HG03432 (cell line): ENCODE results near the gene PLXNA1.

ENCODE experiments used
- ATAC-seq: cut with Tn5 transposase; IDR thresholded peaks from one replicate; pipeline ENCODE4 v1.9.1; 2021; ENCODE audit warnings: mild to moderate bottlenecking, moderate library complexity; ENCODE audit not compliant: unreplicated experiment

The PLXNA1 gene

GRCh38 chr3:126985132-126985985 lies 2.4 kb downstream of the PLXNA1 start:
- ATAC-seq: no peak

DNA sequence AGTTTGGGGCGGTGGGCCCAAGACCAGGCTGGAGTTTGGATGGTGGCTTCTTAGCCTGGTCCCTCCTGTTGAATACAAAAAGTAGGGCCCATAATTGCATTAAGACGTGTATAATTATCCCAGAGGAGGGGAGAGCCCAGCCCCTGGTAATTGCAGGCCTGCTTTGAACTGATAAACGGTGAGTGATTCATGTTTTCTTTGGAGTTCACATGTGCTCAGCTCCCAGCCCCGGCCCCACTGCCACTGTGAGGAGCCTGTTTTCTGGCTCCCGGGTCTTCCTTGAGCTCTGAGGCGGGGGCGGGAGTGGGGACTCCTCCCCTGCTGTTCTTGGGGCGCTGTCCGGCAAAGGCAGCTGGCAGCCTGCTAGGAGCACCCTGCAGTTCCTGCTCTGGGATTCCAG lies 3.1 kb downstream of the PLXNA1 start:
- ATAC-seq: no peak

DNA sequence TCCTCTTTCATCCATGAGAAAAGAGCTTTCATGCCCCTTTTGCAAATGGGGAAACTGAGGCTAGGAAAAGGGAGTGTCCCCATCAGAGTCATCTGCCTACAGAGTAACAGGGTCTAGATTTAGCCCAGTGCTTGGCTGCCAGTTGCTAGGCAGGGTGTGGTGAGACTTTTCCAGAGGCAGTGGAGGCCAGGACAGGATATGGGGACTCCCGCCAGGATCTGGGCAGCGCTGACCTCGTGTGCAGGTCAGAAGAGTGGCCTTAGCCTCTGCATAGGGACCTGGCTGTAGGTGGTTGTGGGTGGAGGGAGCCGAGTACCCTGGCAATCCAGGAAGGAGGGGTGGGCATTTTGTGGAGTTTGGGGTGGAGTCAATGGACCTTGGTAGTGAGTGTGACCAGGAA lies 4.2 kb downstream of the PLXNA1 start:
- ATAC-seq: no peak

DNA sequence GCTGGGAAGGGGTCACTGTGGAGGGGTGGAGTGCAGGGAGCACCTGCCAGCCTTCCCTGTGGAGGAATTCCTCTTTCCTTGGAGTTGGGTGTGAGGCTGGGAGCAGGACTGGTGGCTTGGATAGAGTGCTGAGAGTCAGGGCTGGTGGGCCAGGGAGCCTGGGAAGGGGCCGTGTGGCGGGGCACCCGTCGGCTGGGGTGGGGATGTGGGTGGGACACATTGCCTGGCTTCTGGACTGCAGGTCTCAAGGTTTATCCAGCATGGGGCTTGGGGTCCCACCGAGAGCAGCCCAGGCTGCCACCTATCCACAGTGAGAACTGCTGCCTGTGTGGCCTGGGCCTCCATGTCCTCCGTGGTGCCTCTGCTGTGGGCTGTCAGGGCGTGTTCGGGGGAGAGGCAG lies 4.7 kb downstream of the PLXNA1 start:
- no peak for ATAC-seq

DNA sequence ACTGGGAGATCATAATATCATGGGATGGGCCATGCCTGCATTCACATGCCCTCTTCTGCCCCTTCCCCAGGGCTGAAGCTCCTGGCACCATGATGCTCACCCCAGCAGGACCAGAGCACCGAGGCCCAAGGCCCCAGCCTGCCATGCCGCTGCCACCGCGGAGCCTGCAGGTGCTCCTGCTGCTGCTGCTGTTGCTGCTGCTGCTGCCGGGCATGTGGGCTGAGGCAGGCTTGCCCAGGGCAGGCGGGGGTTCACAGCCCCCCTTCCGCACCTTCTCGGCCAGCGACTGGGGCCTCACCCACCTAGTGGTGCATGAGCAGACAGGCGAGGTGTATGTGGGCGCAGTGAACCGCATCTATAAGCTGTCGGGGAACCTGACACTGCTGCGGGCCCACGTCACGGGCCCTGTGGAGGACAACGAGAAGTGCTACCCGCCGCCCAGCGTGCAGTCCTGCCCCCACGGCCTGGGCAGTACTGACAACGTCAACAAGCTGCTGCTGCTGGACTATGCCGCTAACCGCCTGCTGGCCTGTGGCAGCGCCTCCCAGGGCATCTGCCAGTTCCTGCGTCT lies 5.6 kb downstream of the PLXNA1 start:
- no peak for ATAC-seq

DNA sequence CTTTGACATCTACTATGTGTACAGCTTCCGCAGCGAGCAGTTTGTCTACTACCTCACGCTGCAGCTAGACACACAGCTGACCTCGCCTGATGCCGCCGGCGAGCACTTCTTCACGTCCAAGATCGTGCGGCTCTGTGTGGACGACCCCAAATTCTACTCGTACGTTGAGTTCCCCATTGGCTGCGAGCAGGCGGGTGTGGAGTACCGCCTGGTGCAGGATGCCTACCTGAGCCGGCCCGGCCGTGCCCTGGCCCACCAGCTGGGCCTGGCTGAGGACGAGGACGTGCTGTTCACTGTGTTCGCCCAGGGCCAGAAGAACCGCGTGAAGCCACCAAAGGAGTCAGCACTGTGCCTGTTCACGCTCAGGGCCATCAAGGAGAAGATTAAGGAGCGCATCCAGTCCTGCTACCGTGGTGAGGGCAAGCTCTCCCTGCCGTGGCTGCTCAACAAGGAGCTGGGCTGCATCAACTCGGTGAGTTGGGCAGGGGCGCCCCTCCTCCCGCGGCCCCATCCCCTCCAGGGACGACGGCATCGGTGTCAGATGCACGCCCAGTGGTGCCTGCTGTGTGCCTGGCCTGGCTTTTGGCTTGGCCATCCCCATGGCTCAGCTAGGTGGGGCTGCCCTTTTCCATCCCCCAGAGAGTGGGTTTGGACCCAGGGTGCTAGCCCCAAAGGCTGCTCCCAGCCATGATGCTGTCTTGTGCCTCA lies 6.6 kb downstream of the PLXNA1 start:
- no peak for ATAC-seq

- ATAC-seq: no peak
Observed at GRCh38 chr3:126990024-126990700, 7.2 kb downstream of the PLXNA1 start.

DNA sequence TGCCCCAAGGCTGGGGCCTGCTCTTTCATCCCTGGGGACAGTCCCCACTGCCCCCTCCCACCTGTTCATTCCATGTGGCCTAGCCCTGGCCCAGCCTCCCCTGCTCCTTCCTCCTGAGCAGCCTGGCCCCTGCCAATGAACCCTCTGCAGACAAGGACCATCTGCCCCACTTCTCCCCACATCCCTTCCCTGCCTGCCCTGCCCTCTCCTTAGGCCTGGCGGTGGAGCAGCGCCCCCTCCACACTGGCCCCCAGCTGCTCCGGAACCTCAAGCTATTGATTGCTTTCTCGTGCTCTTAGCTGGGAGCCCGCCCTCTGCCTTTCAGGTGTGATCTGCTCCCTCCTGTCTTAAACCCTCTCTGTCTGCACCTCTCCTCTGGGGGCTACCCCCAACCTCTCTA lies 8.0 kb downstream of the PLXNA1 start:
- no peak for ATAC-seq

GRCh38 chr3:126991366-126992200 lies 8.7 kb downstream of the PLXNA1 start:
- no peak for ATAC-seq

DNA sequence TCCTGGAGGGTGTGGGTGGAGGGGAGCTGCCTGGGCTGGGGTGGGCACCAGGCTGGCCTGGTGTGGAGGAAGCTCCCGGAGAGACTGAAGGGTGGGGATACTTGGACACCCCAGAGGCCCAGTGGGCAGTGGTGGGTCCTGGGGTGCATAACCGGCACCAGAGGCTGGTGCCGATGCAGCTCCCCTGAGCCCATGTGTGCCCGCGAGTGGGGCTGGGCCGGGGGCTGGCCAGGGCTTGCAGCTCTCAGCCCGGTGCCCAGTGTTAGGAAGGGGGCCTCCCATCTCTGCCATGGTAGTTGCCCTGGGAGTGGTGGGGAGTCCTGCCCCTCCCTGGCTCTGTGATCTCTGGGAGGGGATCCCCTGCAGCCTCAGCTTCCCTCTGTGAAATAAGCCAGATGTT lies 9.3 kb downstream of the PLXNA1 start:
- no peak for ATAC-seq

GRCh38 chr3:126992776-126993175 lies 9.9 kb downstream of the PLXNA1 start:
- ATAC-seq: no peak

GRCh38 chr3:126993436-126993835 lies 10.5 kb downstream of the PLXNA1 start:
- ATAC-seq: no peak

DNA sequence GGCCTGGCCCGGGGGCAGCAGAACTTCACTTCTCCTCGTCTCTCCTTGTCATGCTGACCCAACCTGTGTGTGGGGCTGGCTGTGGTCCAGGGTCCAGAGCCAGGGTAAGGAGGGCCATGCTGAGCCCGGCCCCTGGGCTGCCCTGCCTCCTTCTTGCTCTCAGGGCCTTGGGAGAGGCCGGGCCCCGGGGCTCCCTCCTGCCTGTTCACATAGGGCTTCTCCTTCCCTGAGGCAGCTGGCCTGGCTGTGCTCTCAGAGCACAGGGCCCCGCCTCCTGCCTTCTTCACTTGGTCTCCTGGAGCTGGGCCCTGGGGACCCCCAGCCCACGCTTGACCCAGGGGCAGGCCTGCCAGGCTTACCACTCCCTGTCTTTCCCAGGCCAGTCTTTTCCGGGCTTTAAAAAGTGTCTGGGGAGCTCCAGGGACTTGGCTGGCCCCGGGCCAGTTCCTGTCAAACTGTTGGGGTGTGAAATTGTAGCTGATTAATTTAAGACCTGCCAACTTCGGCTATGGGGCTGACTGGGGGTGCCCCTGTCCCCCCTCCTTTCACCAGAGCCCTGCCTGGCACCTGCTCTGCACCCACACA lies 11.8 kb downstream of the PLXNA1 start:
- ATAC-seq: no peak

DNA sequence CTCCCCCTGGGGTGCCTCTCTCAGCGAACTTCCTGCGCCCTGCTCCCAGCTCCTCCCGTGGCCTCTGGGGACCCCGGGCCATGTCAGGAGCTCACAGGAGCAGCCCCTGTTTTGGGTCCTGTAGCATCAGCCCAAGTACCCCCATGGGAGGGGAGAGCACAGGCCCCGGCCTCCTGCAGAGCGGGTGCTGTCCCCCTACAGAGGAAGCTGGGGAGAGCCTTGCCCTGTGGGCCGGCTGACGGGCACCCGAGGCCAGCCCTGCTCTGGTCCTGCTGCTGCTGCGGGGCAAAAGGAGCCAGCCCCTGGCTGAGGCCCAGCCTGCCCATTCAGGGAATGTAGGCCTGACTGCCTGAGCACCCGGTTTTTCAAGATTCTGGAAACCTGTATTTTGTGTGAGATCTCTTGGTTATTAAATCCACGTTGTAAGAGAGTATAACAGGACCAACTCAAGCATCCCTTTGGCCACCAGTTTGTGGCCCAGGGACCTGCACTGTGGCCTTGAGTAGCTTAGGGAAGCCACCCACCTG lies 12.4 kb downstream of the PLXNA1 start:
- no peak for ATAC-seq

- ATAC-seq: no peak
Observed at GRCh38 chr3:126995926-126996512, 13.1 kb downstream of the PLXNA1 start.

DNA sequence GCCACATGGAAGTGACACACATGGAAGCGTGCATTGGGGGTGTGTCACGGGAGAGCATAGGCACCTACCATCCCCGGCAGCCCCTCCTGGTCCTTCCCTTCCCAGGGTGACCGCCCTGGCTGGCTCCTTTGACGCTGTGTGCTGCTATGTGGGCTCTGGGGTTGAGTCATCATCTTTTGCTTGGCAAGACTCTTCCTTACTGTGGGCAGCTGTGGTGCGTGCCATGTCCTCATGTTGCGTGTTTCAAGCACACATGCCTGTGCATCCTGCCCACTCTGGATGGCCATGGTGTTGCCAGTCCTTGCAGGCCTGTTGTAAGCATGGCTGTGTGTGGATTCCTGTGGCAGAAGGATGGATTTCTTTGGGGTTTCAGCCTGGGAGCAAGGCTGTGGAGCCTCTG lies 14.0 kb downstream of the PLXNA1 start:
- no peak for ATAC-seq

GRCh38 chr3:126997455-126998038 lies 14.6 kb downstream of the PLXNA1 start:
- ATAC-seq: no peak

DNA sequence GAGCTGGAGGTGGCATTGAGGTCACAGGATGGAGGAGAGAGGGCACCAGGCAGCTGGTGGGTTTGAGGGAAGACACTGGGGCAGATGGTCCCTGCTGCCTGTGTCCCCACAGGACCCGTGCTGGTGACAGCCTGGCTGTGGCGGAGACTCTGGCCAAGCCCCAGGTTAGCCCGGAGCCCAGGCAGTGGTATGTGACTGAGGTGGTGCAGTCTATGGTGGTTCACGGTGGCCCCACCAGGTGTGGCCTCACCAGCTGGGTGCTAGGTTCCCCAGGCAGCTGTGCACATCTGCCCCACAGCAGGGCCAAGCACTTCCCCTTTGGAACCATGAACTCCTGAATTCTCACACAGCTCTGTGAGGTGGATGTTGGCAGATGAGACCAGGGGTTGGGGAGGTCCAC lies 15.4 kb downstream of the PLXNA1 start:
- no peak for ATAC-seq

GRCh38 chr3:126998728-126999127 lies 15.8 kb downstream of the PLXNA1 start:
- no peak for ATAC-seq
